Measurements from ENCODE around the gene UGT1A6.

The UGT1A6 gene

GRCh38 chr2:233779722-233780121 lies 87.0 kb downstream of the UGT1A6 start:
- H3K4me3 ChIP-seq (ENCODE audit: low read depth, low read length): no peak overlapping the region
- DNase-seq (ENCODE audit: low read depth): no peak
- TF ChIP-seq CTCF (IDR thresholded peaks at IDR 0.05; ENCODE audit: control insufficient read depth, extremely low read depth, insufficient read depth): no peak

DNA sequence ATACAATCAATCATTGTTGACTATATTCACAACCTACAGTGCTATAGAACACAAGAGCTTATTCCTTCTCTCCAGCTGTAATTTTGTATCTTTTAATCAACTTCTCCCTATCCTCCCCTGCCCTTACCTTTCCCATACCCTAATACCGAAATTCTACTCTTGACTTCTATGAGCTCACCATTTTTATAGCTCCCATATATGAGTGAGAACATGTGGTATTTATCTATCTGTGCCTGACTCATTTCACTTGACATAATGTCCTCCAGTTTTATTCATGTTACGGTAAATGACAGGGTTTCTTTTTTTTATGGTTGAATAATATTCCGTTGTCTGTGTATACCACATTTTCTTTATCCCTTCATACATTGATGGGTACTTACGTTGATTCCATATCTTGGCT lies 88.1 kb downstream of the UGT1A6 start:
- no peak for TF ChIP-seq CTCF (IDR thresholded peaks at IDR 0.05; ENCODE audit: control insufficient read depth, extremely low read depth, insufficient read depth)
- H3K4me3 ChIP-seq (ENCODE audit: low read depth, low read length): no peak overlapping the region
- DNase-seq (ENCODE audit: low read depth): no peak

DNA sequence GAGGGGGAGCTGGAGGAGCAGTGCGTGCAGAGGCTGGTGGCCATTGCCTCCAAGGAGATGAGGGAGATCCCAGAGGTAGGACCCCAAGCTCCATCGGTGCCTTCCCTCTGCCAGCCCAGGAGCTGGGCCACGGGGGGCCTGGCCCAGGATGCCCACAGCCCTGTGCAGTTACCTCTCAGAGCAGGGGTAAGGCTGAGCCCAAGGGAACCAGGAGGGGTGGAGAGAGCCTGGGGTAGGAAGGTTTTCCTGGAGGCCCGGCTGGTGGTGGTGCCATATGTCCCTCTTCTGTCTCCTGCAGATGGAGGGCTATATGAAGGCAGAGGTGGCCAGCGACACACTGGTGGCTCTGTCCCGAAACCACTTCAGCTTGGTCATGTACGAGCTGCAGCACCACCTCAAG lies 96.9 kb downstream of the UGT1A6 start:
- no peak for TF ChIP-seq CTCF (IDR thresholded peaks at IDR 0.05; ENCODE audit: control insufficient read depth, extremely low read depth, insufficient read depth)
- no peak overlapping the region for H3K4me3 ChIP-seq (ENCODE audit: low read depth, low read length)
- DNase-seq (ENCODE audit: low read depth): no peak

GRCh38 chr2:233791151-233791882 lies 98.6 kb downstream of the UGT1A6 start:
- DNase-seq (ENCODE audit: low read depth): no peak
- no peak for TF ChIP-seq CTCF (IDR thresholded peaks at IDR 0.05; ENCODE audit: control insufficient read depth, extremely low read depth, insufficient read depth)
- H3K4me3 ChIP-seq (ENCODE audit: low read depth, low read length): no peak overlapping the region

DNA sequence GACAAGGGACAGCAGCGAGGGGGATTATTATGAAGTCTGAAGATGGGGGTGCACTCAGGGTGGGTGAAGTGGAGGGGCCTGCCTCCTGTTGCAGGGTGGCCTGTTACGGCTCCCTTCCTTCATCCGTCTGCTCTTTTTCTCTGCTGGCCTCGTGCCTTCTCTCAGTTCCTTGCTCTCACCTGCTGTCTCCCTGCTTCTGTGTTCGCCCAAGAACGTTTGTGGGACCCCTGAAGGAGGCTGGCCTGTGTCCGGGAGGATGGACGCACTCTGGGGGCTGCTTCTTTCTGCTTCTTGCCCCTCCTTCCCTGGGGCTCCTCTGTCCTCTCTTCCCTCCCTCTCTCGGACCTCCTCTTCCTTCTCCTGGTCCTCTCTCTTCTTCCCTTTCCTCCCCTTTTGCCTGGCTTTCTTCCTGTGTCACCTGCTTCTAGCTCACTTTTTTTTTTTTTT lies 99.2 kb downstream of the UGT1A6 start:
- DNase-seq (ENCODE audit: low read depth): no peak
- H3K4me3 ChIP-seq (ENCODE audit: low read depth, low read length): no peak overlapping the region
- no peak for TF ChIP-seq CTCF (IDR thresholded peaks at IDR 0.05; ENCODE audit: control insufficient read depth, extremely low read depth, insufficient read depth)

DNA sequence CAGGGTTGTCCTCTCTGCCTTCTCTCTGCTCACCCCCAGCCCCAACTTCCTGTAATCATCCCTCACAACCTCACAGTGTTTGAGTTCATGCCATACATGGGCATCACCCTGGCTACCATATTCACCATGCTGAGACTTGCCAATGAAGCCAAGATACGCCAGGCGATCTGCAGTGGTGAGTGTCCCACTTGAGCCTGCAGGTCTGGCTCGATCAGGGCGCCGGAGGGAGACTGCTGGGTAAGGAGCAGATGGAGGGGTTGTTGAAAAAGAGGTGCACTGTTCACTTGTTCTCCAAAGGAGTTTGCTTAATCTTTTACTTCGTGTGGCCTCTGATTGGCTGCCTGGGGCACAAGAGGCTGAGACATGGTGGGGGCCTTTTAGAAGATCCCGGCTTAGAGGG lies 100.0 kb downstream of the UGT1A6 start:
- no peak for DNase-seq (ENCODE audit: low read depth)
- no peak overlapping the region for H3K4me3 ChIP-seq (ENCODE audit: low read depth, low read length)
- TF ChIP-seq CTCF (IDR thresholded peaks at IDR 0.05; ENCODE audit: control insufficient read depth, extremely low read depth, insufficient read depth): no peak
